Right forelimb (tissue), 1 donor: ENCODE results near the gene LAD1.

Experiments used
- DNase-seq: peaks from one replicate; pipeline ENCODE4 v3.0.0-alpha.2; 2018

LAD1 gene

DNA sequence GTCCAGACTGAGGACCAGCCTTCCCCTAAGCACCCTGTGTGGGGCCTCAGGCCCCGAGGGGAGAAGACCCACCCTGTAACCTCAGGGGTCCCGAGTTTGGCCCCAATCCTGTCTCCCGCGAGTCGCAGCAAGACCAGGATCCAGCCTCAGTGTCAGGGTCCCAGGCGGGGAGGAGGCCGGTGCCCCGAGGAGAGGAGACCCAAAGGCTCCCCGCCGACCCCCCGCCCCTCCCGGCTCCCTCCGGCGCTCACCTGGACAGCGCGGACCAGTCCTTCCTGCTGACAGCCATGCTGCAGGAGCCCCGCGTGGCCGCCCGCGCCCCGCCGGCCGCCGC lies at the start of gene LAD1:
Gene LAD1 (minus strand): TSS at position 307 of the 334 bp plus-strand sequence. CDS start 18 bp downstream, at position 289.
- no peak for DNase-seq

- DNase-seq = peak; percentile 79
These were observed 49.1 kb upstream of the LAD1 start for GRCh38 chr1:201447903-201448871.

- no peak for DNase-seq
These were observed 46.2 kb upstream of the LAD1 start for GRCh38 chr1:201445310-201445709.

GRCh38 chr1:201444792-201445191 lies 45.7 kb upstream of the LAD1 start:
- no peak for DNase-seq

GRCh38 chr1:201443747-201444146 lies 44.6 kb upstream of the LAD1 start:
- DNase-seq = no peak

GRCh38 chr1:201436969-201437368 lies 37.8 kb upstream of the LAD1 start:
- DNase-seq = no peak

GRCh38 chr1:201436393-201436792 lies 37.3 kb upstream of the LAD1 start:
- DNase-seq = no peak

DNA sequence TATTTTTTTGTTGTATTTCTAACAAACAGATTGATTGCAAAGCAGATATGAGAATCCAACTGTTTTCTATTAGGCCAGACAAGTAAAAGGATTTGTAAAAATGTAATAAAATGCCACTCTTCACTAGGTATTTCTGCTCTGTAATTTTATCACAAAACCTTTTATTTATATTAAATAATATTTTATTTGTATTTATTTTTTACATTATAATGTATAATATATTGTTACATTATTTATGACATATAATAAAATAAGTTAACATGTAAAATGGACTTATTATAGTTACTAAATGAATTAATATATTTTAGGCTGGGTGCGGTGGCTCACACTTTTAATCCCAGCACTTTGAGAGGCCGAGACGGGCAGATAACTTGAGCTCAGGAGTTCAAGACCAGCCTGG lies 35.1 kb upstream of the LAD1 start:
- DNase-seq = no peak

DNA sequence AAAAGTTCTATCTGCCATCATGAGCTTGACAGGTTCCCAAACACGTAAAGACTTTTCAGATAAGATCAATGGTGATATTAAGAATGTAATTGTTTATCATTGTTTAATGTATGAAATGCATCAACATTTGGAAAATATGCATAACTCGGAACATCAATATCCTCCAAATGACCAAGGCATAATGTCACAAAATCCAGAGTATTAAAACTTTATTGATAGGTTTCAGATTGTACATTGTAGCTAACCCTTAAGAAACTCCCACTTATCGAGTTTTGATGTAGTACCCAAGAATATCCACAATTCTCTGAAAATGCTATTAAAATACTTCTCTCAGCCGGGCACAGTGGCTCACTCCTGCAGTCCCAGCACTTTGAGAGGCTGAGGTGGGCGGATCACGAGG lies 34.5 kb upstream of the LAD1 start:
- no peak for DNase-seq

DNA sequence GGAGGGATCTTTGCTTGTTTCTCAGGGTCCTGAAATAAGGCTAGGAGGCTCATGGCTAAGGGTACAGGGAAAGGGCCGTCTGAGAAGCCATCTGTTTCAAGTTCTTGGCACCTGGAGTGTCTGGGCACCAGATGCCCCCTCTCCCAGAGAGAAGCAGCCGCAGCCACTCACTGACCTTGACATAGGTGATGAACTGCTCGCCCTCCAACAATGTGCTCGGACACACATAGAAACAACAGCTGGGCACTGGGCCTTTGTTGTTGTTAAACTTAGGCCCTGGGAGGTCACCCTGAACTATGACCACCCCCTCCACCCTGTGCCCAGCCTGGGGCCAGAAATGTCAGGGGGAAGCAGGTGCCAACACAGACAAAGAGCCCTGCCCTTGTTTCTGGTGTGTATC lies 31.7 kb upstream of the LAD1 start:
- no peak for DNase-seq

GRCh38 chr1:201429736-201430501 lies 30.8 kb upstream of the LAD1 start:
- no peak for DNase-seq

- DNase-seq = no peak
These were observed 28.8 kb upstream of the LAD1 start for GRCh38 chr1:201427963-201428362.

DNA sequence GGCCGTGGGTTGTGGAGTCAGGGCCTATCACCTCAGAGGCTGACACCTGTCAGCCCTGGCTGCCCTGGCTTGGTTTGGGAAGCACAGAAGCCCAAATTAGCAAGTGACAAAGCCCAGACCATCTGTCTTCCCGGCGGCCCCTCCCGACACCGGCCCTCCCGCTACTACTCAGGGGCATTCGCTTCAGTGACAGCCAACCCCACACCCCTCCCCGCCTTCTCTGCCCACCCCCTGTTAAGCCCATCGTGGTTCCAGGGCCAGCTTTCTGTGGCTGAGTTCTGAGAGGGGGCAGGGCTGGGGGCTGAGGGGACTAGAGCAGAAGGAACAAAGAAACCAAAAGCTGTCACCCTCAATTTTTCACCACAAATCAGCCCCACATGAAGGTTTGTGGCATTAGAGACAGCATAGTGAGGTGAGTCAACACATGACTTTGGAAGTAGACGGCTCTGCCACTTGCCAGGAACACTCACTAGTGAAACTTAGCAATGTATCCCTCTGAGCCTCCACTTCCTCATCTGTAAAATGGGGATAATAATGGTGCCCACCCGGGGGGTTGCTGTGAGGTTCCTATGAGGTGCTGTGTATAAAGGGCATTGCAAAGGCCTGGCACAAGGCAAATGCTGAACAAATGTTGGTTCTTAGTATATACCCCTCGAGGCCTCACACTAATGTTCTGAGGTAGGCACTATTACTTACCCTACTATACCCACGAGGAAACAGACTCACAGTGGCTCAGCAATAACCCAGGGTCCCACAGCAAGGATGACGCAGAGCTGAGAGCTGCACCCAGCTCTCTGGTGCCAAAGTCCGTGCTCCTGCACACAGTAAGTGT lies 27.6 kb upstream of the LAD1 start:
- DNase-seq = no peak

DNA sequence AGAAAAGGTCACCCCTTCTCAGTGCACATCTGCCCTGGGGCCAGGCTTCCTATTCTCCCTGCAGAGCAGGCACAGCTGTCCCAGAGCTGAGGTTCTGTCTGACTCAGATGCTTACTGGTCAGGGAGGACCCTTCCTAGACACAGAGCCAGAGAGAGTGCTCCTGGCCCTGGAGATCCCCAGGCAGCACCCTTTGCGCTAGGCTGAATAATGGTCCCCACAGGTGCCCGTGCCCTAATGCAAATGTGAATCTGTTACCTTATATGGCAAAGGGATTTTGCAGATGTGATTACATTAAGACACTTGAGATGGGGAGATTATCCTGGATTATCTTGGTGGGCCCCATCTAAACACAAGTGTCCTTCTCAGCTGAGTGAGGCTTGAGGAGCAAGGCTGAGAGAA lies 25.0 kb upstream of the LAD1 start:
- DNase-seq = no peak

- no peak for DNase-seq
These were observed 24.5 kb upstream of the LAD1 start for GRCh38 chr1:201423655-201424054.

- no peak for DNase-seq
These were observed 23.4 kb upstream of the LAD1 start for GRCh38 chr1:201422436-201423030.

DNA sequence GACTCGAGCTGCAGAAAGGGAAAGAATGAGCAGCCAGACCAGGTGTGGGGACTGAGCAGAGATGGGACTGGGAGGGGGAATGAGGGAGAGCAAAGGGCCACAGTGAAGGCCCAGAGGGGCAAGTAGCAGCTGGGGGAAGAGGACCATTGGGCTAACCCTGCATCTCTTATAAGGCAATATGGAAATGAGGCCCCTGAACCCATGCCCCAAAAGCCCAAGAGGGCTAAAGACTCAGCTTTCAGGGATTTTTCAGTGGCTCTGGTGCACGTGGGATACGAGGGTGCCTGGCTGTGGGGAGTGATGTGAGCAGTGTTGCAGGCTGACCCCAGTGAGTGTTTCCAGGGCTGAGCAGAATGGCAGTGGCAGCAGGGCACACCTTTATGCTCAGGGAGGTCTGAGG lies 22.9 kb upstream of the LAD1 start:
- no peak for DNase-seq

DNA sequence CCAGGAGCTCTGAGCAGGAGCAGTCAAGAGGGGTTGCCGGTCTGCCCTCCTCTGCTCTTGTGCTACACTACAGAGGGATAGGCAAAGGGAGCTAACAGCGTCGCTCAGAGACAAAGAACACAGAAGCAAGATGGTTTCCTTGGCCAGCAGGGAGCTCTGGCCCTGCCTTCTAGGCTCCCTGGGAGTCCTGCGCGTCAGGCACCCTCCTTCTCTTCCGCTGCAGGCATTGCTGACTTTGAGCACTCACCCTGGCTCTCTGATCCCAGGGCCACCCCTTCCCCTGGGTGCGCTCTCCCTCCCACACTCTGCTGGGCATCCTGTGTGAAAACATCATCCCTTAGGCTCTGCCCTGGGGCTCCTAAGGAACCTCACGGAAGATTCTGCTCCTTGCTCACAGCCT lies 21.9 kb upstream of the LAD1 start:
- no peak for DNase-seq

GRCh38 chr1:201420608-201421002 lies 21.5 kb upstream of the LAD1 start:
- DNase-seq = no peak

- DNase-seq = no peak
These were observed 20.9 kb upstream of the LAD1 start for GRCh38 chr1:201419746-201420607.

- DNase-seq = no peak
These were observed 20.1 kb upstream of the LAD1 start for GRCh38 chr1:201419256-201419655.

DNA sequence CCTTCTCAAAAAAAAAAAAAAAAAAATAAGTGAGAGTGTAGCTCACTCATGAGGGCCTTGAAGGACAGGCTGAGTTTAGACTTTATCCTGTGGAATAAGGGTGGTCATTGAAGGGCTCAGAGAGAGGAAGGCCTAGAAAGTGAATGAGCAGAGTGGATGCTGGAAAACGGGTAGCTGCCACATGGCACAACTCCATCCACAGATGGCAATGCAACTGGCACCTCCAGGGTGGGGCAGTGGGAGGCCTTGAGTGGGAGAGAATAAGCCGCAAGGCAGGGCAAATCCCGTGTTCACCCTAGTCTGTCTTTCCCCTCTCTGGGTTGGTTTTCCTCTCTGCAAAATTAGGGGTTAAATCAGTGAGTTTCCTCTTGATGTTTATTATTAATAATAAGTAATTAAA lies 19.3 kb upstream of the LAD1 start:
- no peak for DNase-seq
